ENCODE results near the gene CYP2C19.

The CYP2C19 gene

GRCh38 chr10:94762393-94762792 lies at the start of gene CYP2C19:
TSS of gene CYP2C19 (plus strand) at chr10:94762681. CDS start at chr10:94762706, 25 bp downstream.
- no peak within 1 kb of the TSS for H3K27ac ChIP-seq
- TF ChIP-seq CTCF (conservative IDR thresholded peaks at IDR 0.05) (no peak), ZFX (IDR thresholded peaks at IDR 0.05) (no peak)

GRCh38 chr10:94725871-94726270 lies 36.6 kb upstream of the CYP2C19 start:
- TF ChIP-seq ZFX (IDR thresholded peaks at IDR 0.05) (no peak), CTCF (conservative IDR thresholded peaks at IDR 0.05) (no peak)
- no peak overlapping the region for H3K27ac ChIP-seq

DNA sequence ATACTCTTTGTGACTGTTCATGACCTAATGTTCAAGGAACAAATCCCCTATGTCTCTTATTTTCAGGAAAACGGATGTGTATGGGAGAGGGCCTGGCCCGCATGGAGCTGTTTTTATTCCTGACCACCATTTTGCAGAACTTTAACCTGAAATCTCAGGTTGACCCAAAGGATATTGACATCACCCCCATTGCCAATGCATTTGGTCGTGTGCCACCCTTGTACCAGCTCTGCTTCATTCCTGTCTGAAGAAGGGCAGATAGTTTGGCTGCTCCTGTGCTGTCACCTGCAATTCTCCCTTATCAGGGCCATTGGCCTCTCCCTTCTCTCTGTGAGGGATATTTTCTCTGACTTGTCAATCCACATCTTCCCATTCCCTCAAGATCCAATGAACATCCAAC lies 27.3 kb upstream of the CYP2C19 start:
- H3K27ac ChIP-seq: no peak overlapping the region
- no peak for TF ChIP-seq ZFX (IDR thresholded peaks at IDR 0.05)
- no peak for TF ChIP-seq CTCF (conservative IDR thresholded peaks at IDR 0.05)

- no peak overlapping the region for H3K27ac ChIP-seq
- TF ChIP-seq ZFX (IDR thresholded peaks at IDR 0.05): no peak
- TF ChIP-seq CTCF (conservative IDR thresholded peaks at IDR 0.05): no peak
Measured at GRCh38 chr10:94738588-94738987, 23.9 kb upstream of the CYP2C19 start.

- no peak overlapping the region for H3K27ac ChIP-seq
Measured at GRCh38 chr10:94747137-94747536, 15.3 kb upstream of the CYP2C19 start.

DNA sequence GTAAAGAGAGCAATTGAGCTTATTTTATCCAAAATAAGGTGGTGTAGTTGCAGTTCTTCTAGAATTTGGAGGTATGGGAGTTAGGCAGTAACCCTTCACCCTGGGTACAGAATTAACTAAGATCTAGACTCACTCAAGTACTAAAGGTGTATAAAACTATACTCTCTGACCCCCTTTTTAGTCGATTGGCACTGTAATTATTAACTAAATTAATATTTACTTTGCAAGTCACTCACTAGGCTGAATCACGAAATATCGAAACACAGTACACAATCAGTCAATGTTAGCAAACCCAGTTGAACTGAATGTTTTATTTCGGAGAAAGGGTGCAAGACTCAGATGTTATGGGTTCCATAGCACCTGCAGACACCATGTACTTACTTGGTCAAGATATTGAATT lies 14.6 kb upstream of the CYP2C19 start:
- TF ChIP-seq ZFX (IDR thresholded peaks at IDR 0.05): no peak
- TF ChIP-seq CTCF (conservative IDR thresholded peaks at IDR 0.05): no peak
- H3K27ac ChIP-seq: no peak overlapping the region

More at GRCh38 chr10:94747137-94747536, 15.3 kb upstream of the CYP2C19 start:
- TF ChIP-seq CTCF (conservative IDR thresholded peaks at IDR 0.05) (no peak), ZFX (IDR thresholded peaks at IDR 0.05) (no peak)

DNA sequence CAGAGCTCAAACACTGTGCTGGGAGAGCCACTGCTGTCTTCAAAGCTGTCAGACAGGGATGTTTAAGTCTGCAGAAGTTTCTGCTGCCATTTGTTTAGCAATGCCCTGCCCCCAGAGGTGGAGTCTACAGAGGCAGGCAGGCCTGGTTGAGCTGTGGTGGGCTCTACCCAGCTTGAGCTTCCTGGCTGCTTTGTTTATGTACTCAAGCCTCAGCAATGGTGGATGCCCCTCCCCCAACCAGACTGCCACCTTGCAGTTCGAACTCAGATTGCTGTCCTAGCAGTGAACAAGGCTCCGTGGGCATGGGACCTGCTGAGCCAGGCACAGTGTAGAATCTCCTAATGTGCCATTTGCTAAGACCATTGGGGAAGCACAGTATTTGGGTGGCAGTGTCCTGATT lies 4.6 kb upstream of the CYP2C19 start:
- no peak for TF ChIP-seq CTCF (conservative IDR thresholded peaks at IDR 0.05)
- TF ChIP-seq ZFX (IDR thresholded peaks at IDR 0.05): no peak
- no peak overlapping the region for H3K27ac ChIP-seq

Data from C4-2B (cell line).